ENCODE measurements around the gene CACNA1H. TPM values are rescaled to one million over a fixed set of nuclear protein-coding genes. Genes with fewer than 3 reads are reported as not detected.

Gene CACNA1H
- total and polyA plus RNA-seq, 7 experiments from 2014 or later = 0.31 to 8.8 (median 2.2) TPM

DNA sequence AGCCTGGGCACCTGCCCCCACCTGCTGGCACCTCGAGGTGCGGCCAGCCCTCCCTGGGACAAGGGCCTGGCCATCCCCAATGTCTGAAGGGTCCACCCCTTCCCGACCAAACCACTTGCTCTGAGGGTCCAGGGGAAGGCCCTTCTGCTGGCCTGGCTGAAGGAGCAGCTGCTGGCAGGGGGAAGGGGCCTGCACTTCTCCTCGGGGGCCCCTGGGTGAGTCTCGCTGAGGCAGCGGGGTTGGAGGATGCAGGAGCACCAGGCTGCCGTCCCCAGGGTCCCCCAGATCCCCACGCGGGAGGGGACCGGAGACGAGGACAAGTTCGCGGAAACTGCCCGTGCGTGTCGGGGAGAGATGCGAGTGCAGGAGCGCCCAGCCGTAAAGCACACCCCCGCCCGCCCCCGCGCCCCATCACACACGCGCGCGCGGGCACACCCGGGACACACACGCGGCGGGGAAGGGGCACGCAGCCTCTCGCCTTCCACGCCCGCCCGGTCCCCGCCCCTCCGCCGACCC lies 725 bp upstream of the CACNA1H start:
- Mint-ChIP-seq H3K4me3 (peak overlapping the region in 9 of 10 donors; percentile 44 to 81 (median 64)), H3K4me1 (no peaks in the 10 kb centered on the region), H3K27me3 (peaks cover 0 to 18% (median 6%) of the 10 kb centered on the region in 5 donors), H3K27ac (peak overlapping the region in 1 of 9 donors; percentile 65), H3K36me3 (no peaks in the 10 kb centered on the region), H3K9me3 (peaks cover 0 to 3% (median 0%) of the 10 kb centered on the region in 11 donors)
- Histone ChIP-seq H3K27me3 (ENCODE audit: control insufficient read depth in 2 of 2, insufficient read depth in 2 of 2, low read length in 2 of 2) (no peaks in the 10 kb centered on the region), H3K27ac (ENCODE audit: low read depth, low read length) (peak overlapping the region; percentile 8), H3K36me3 (ENCODE audit: control insufficient read depth in 2 of 3, insufficient read depth in 3 of 3, low read length in 3 of 3) (no peaks in the 10 kb centered on the region), H3K4me3 (ENCODE audit: low read length) (no peak overlapping the region), H3K4me1 (ENCODE audit: control insufficient read depth in 2 of 2, insufficient read depth in 2 of 2, low read length in 2 of 2) (peaks cover 3 to 16% of the 10 kb centered on the region in 2 donors), H3K9me3 (ENCODE audit: control insufficient read depth in 2 of 3, low read length in 3 of 3) (no peaks in the 10 kb centered on the region)
- ChIA-PET CTCF (no interaction called here), POLR2A (no interaction called here)
- peak; percentile 72 for ATAC-seq
- intact Hi-C loops (cut with micrococcal nuclease) = loop anchor here in 1 of 2 donors (5.0 kb wide), 1 partner anchor 170 kb away; the partner anchor contains the start of gene SOX8
- peak in 8 of 9 donors; percentile 31 to 77 (median 67) for DNase-seq

DNA sequence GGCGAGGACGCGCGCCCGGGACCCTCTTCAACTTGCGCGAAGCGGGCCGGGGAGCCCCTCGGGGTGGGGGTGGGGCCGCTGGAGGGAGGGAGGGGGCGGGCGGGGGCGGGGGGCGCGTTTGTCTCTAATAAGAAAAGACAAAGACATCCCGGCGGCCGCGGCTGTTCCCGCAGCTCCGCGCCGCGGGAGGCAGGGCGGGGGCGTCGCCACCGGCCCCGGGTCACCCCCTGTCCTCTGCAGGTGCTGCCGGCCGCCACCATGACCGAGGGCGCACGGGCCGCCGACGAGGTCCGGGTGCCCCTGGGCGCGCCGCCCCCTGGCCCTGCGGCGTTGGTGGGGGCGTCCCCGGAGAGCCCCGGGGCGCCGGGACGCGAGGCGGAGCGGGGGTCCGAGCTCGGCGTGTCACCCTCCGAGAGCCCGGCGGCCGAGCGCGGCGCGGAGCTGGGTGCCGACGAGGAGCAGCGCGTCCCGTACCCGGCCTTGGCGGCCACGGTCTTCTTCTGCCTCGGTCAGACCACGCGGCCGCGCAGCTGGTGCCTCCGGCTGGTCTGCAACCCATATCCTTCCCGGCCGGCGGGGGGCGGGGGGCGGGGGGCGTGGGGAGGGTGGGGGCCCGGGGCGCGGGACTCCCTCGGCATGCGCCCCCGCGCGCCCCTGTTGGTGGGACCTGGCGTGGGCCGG lies 714 bp downstream of the CACNA1H start:
- H3K36me3 ChIP-seq (ENCODE audit: control insufficient read depth in 2 of 3, insufficient read depth in 3 of 3, low read length in 3 of 3) = no peaks in the 10 kb centered on the region
- no peaks in the 10 kb centered on the region for H3K27me3 ChIP-seq (ENCODE audit: control insufficient read depth in 2 of 2, insufficient read depth in 2 of 2, low read length in 2 of 2)
- ChIA-PET CTCF (no interaction called here), POLR2A (no interaction called here)
- H3K27ac ChIP-seq (ENCODE audit: low read depth, low read length) = no peak overlapping the region
- no peaks in the 10 kb centered on the region for H3K9me3 Mint-ChIP-seq
- peak in 1 of 9 donors; percentile 3 for DNase-seq
- H3K4me1 Mint-ChIP-seq = no peaks in the 10 kb centered on the region
- H3K4me3 ChIP-seq (ENCODE audit: low read length) = no peak overlapping the region
- H3K9me3 ChIP-seq (ENCODE audit: control insufficient read depth in 2 of 3, low read length in 3 of 3) = no peaks in the 10 kb centered on the region
- no peaks in the 10 kb centered on the region for H3K36me3 Mint-ChIP-seq
- ATAC-seq = no peak
- no peak overlapping the region for H3K27ac Mint-ChIP-seq
- H3K4me1 ChIP-seq (ENCODE audit: control insufficient read depth in 2 of 2, insufficient read depth in 2 of 2, low read length in 2 of 2) = peaks cover 3 to 16% of the 10 kb centered on the region in 2 donors
- H3K27me3 Mint-ChIP-seq = peaks cover 0 to 18% (median 6%) of the 10 kb centered on the region in 5 donors
- H3K4me3 Mint-ChIP-seq = peak overlapping the region in 1 of 10 donors; percentile 66
- intact Hi-C loops (cut with micrococcal nuclease) = loop anchor here in 1 of 2 donors (5.0 kb wide), 1 partner anchor 171 kb away; the partner anchor contains the start of gene SOX8

DNA sequence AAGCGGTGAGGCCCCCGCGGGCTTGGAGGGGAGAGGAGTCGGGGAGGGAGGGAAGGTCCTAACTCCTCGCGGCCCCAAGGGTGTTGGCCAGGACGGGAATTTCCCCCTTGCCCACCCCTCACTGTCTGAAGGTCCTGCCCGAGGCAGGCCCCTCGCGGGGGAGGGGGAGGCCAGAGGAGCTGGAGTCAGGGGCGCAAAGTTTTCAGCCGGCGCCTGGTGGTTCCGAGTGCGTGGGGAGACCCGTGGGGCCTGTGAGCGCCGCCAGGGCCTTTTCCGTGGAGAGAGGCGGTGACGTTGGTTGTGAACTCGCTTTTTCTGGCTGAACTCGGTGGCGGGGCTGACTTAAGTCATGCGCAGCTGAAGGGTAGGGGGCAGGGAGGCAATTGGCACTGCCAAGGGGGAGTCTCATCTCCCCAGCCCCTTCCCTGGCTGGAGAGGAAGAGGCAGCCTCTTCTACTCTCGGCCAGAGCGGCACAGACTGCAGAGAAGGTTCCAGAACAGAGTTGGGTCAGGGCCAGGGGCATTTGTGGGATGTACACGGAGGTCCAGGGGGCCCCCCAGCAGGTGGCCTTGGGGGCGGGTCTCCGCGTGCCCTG lies 1.5 kb downstream of the CACNA1H start:
- peaks cover 0 to 18% (median 6%) of the 10 kb centered on the region in 5 donors for H3K27me3 Mint-ChIP-seq
- intact Hi-C loops (cut with micrococcal nuclease) = loop anchor here in 1 of 2 donors (5.0 kb wide), 1 partner anchor 172 kb away; the partner anchor contains the start of gene SOX8
- H3K27ac ChIP-seq (ENCODE audit: low read depth, low read length) = no peak overlapping the region
- no peak overlapping the region for H3K4me3 ChIP-seq (ENCODE audit: low read length)
- no peaks in the 10 kb centered on the region for H3K36me3 ChIP-seq (ENCODE audit: control insufficient read depth in 2 of 3, insufficient read depth in 3 of 3, low read length in 3 of 3)
- peaks cover 3 to 16% of the 10 kb centered on the region in 2 donors for H3K4me1 ChIP-seq (ENCODE audit: control insufficient read depth in 2 of 2, insufficient read depth in 2 of 2, low read length in 2 of 2)
- ChIA-PET POLR2A (no interaction called here), CTCF (no interaction called here)
- H3K4me3 Mint-ChIP-seq = peak overlapping the region in 6 of 10 donors; percentile 29 to 76 (median 58)
- peak in 1 of 9 donors; percentile 4 for DNase-seq
- H3K27me3 ChIP-seq (ENCODE audit: control insufficient read depth in 2 of 2, insufficient read depth in 2 of 2, low read length in 2 of 2) = no peaks in the 10 kb centered on the region
- H3K9me3 ChIP-seq (ENCODE audit: control insufficient read depth in 2 of 3, low read length in 3 of 3) = no peaks in the 10 kb centered on the region
- no peaks in the 10 kb centered on the region for H3K9me3 Mint-ChIP-seq
- H3K27ac Mint-ChIP-seq = no peak overlapping the region
- no peaks in the 10 kb centered on the region for H3K4me1 Mint-ChIP-seq
- no peak for ATAC-seq
- no peaks in the 10 kb centered on the region for H3K36me3 Mint-ChIP-seq

DNA sequence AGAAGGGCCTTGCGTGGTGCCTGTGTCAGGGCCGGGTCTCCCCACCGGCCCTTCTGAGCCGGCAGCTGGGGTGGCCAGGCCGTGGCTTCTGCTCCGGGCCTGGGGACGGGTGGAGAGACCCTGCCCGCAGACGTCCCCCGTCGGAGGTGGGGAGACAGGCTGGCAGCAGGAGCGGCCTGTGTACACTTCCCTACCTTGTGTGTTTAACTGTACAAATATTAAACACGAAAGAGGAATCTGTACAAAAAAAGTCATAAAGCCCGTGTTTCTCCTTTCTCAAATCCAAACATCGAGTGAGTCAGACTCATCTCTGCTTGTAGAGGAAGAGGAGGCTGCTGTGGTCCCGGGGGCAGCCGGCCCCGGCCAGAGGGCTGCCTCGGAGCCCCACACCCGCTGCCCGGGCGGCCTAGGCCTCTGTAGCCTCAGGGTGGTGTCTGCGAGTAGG lies 2.0 kb downstream of the CACNA1H start:
- intact Hi-C loops (cut with micrococcal nuclease) = loop anchor here in 1 of 2 donors (5.0 kb wide), 1 partner anchor 173 kb away; the partner anchor contains the start of gene SOX8
- Mint-ChIP-seq H3K36me3 (no peaks in the 10 kb centered on the region), H3K4me3 (peak overlapping the region in 2 of 10 donors; percentile 23 to 66), H3K4me1 (no peaks in the 10 kb centered on the region), H3K9me3 (no peaks in the 10 kb centered on the region), H3K27ac (no peak overlapping the region), H3K27me3 (peaks cover 0 to 18% (median 6%) of the 10 kb centered on the region in 5 donors)
- POLR2A ChIA-PET = no interaction called here
- no peak for ATAC-seq
- CTCF ChIA-PET = no interaction called here
- H3K4me1 ChIP-seq (ENCODE audit: control insufficient read depth in 2 of 2, insufficient read depth in 2 of 2, low read length in 2 of 2) = peaks cover 3 to 16% of the 10 kb centered on the region in 2 donors
- H3K27me3 ChIP-seq (ENCODE audit: control insufficient read depth in 2 of 2, insufficient read depth in 2 of 2, low read length in 2 of 2) = no peaks in the 10 kb centered on the region
- no peak for DNase-seq
- H3K4me3 ChIP-seq (ENCODE audit: low read length) = no peak overlapping the region
- H3K9me3 ChIP-seq (ENCODE audit: control insufficient read depth in 2 of 3, low read length in 3 of 3) = no peaks in the 10 kb centered on the region
- no peak overlapping the region for H3K27ac ChIP-seq (ENCODE audit: low read depth, low read length)
- no peaks in the 10 kb centered on the region for H3K36me3 ChIP-seq (ENCODE audit: control insufficient read depth in 2 of 3, insufficient read depth in 3 of 3, low read length in 3 of 3)

DNA sequence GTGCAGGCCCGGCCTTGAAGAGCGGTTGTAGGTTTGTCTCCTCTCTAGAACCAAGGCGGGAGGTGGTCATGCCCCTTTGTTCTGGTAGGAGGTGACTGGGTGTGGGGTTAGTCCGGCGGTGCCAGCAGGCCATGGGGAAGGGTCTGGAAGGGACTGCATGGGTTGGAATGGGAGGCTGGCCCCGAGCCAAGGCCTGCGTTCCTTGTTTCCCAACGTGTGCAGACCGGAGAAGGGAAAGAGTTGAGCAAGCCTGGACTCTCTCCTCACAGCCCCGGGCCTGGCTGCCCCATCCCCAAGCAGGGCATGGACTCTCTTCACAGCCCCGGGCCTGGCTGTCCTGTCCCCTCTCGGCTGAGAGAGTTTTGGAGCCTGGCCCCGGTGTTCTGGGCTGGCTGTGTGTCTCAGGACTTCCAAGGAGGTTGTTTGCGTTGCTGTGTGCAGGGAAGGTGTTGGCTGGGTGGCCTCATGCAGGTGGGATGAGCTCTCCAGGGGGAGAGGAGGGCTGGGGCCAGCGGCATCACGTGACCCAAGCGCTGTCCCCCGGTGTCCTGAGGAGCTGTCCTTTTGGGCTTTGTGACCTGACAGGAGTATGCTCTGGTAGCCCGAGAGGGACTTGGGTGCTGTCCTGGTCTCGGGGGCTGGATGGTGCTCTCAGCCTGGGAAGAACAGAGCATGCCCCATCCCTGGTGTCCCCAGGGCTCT lies 2.6 kb downstream of the CACNA1H start:
- Mint-ChIP-seq H3K4me1 (no peaks in the 10 kb centered on the region), H3K36me3 (no peaks in the 10 kb centered on the region), H3K27ac (no peak overlapping the region), H3K27me3 (peaks cover 0 to 18% (median 6%) of the 10 kb centered on the region in 5 donors), H3K9me3 (no peaks in the 10 kb centered on the region), H3K4me3 (peak overlapping the region in 3 of 10 donors; percentile 20 to 49 (median 47))
- H3K4me1 ChIP-seq (ENCODE audit: control insufficient read depth in 2 of 2, insufficient read depth in 2 of 2, low read length in 2 of 2) = peaks cover 3 to 16% of the 10 kb centered on the region in 2 donors
- DNase-seq (no peak), ATAC-seq (no peak)
- no peak overlapping the region for H3K27ac ChIP-seq (ENCODE audit: low read depth, low read length)
- intact Hi-C loops (cut with micrococcal nuclease) = no loop called here
- CTCF ChIA-PET = no interaction called here
- POLR2A ChIA-PET = no interaction called here
- H3K36me3 ChIP-seq (ENCODE audit: control insufficient read depth in 2 of 3, insufficient read depth in 3 of 3, low read length in 3 of 3) = no peaks in the 10 kb centered on the region
- H3K27me3 ChIP-seq (ENCODE audit: control insufficient read depth in 2 of 2, insufficient read depth in 2 of 2, low read length in 2 of 2) = no peaks in the 10 kb centered on the region
- no peaks in the 10 kb centered on the region for H3K9me3 ChIP-seq (ENCODE audit: control insufficient read depth in 2 of 3, low read length in 3 of 3)
- H3K4me3 ChIP-seq (ENCODE audit: low read length) = no peak overlapping the region

DNA sequence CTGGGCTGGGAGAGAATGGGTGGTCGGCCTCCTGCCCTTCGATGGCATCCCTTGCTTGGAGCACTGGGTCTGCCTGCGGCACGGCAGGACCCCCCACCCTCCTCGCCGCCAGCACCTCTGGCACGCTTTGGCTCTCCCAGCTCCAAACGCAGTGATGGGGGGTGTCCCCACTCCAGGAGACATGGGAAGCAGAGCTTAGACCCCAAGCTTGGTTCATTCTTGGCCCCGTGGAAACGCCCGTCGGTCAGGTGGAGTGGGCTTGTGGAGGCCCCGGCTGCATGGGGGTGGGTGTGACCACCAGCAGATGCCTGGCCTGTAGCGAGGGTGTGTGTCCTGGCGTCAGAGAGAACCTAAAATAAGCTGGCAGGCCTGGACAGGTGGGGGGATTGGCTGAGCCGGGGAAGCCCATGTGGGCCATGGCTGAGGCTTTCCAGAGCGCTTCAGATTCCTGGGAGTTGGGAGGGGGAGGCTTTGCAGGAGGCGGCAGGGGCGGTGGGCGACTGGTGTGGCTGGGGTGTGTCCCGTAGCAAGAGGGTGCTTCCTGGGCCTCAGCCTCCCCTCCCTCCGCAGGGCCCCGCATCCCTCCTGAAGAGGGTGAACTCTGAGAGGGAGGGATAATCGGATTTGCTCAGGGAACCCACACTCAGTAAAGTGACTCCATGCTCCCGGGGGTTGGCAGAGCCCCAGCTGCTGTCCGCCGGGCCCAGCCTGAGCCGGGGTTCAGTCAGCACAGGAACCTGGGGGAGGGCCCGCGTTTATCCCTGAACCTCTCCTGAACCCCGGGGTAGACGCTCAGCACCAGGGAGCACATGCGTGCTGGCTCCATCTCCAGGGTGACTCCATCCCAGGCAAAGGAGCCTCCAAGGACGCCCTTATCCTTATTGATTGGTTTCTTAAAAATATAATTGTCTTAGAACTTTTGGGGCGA lies 3.4 kb downstream of the CACNA1H start:
- H3K27ac Mint-ChIP-seq = no peak overlapping the region
- H3K4me1 Mint-ChIP-seq = no peaks in the 10 kb centered on the region
- Histone ChIP-seq H3K27me3 (ENCODE audit: control insufficient read depth in 2 of 2, insufficient read depth in 2 of 2, low read length in 2 of 2) (no peaks in the 10 kb centered on the region), H3K9me3 (ENCODE audit: control insufficient read depth in 2 of 3, low read length in 3 of 3) (no peaks in the 10 kb centered on the region), H3K4me3 (ENCODE audit: low read length) (no peak overlapping the region), H3K4me1 (ENCODE audit: control insufficient read depth in 2 of 2, insufficient read depth in 2 of 2, low read length in 2 of 2) (peaks cover 3 to 16% of the 10 kb centered on the region in 2 donors), H3K36me3 (ENCODE audit: control insufficient read depth in 2 of 3, insufficient read depth in 3 of 3, low read length in 3 of 3) (no peaks in the 10 kb centered on the region), H3K27ac (ENCODE audit: low read depth, low read length) (no peak overlapping the region)
- intact Hi-C loops (cut with micrococcal nuclease) = no loop called here
- H3K9me3 Mint-ChIP-seq = no peaks in the 10 kb centered on the region
- H3K27me3 Mint-ChIP-seq = peaks cover 0 to 15% (median 6%) of the 10 kb centered on the region in 5 donors
- ChIA-PET CTCF (no interaction called here), POLR2A (no interaction called here)
- ATAC-seq (no peak), DNase-seq (no peak)
- no peak overlapping the region for H3K4me3 Mint-ChIP-seq
- no peaks in the 10 kb centered on the region for H3K36me3 Mint-ChIP-seq

Measured in naive thymus-derived CD4-positive, alpha-beta T cell (primary cell).